NB4 (cell line): ENCODE data around the gene TMEM106C.

Experiments
- DNase-seq: peaks from one replicate; pipeline ENCODE4 v3.0.0; 2010; ENCODE audit warnings: low read depth
- H3K4me3 ChIP-seq: one replicate; pipeline ENCODE4 v1.5.1; 2011; ENCODE audit warnings: mild to moderate bottlenecking, low read depth, low read length, moderate library complexity
- CTCF ChIP-seq: IDR thresholded peaks from one replicate; pipeline ENCODE4 v1.5.1; 2012; ENCODE audit warnings: low read depth, low read length
- MAX ChIP-seq: IDR thresholded peaks from 2 replicates; pipeline ENCODE4 v1.6.1; 2011; ENCODE audit warnings: low read depth, low read length
- MYC ChIP-seq: IDR thresholded peaks from 2 replicates; pipeline ENCODE4 v1.6.1; 2011; ENCODE audit warnings: low read depth, low read length
- POLR2A ChIP-seq: IDR thresholded peaks from 2 replicates; pipeline ENCODE4 v1.6.1; 2011; ENCODE audit warnings: mild to moderate bottlenecking; ENCODE audit not compliant: insufficient read length; ENCODE audit errors: extremely low read depth

Gene TMEM106C

GRCh38 chr12:47963340-47964040, at the start of gene TMEM106C:
Gene TMEM106C, plus strand, starts transcription at chr12:47963596. Its CDS starts 641 bp downstream, at chr12:47964237.
- TF ChIP-seq POLR2A (peak; percentile 86), CTCF (peak; percentile 90), MAX (peak; percentile 83), MYC (peak; percentile 60; the same call in 1 of the 2 replicates)
- peak within 1 kb of the TSS; percentile 79 for H3K4me3 ChIP-seq
- DNase-seq, result peak; percentile 93

- H3K4me3 ChIP-seq, result no peak overlapping the region
- no peak for TF ChIP-seq MYC
- TF ChIP-seq CTCF, result no peak
- no peak for TF ChIP-seq POLR2A
- no peak for TF ChIP-seq MAX
- no peak for DNase-seq
These were observed 42.5 kb upstream of the TMEM106C start for GRCh38 chr12:47920913-47921312.

GRCh38 chr12:47921907-47922306, 41.5 kb upstream of the TMEM106C start:
- H3K4me3 ChIP-seq, result no peak overlapping the region
- DNase-seq, result no peak
- TF ChIP-seq MAX (no peak), CTCF (no peak), MYC (no peak), POLR2A (no peak)

- TF ChIP-seq MAX, result no peak
- no peak for TF ChIP-seq MYC
- TF ChIP-seq POLR2A, result no peak
- no peak for TF ChIP-seq CTCF
- H3K4me3 ChIP-seq, result no peak overlapping the region
- DNase-seq, result no peak
These were observed 36.0 kb upstream of the TMEM106C start for GRCh38 chr12:47927346-47927745.

GRCh38 chr12:47930634-47931033, 32.8 kb upstream of the TMEM106C start:
- DNase-seq, result no peak

More at GRCh38 chr12:47930634-47931033, 32.8 kb upstream of the TMEM106C start:
- H3K4me3 ChIP-seq, result no peak overlapping the region
- TF ChIP-seq MYC (no peak), CTCF (no peak), POLR2A (no peak), MAX (no peak)
